ENCODE results near the gene KCNT2. TPM values are rescaled to one million over a fixed set of nuclear protein-coding genes. Genes with fewer than 3 reads are reported as not detected.

Gene KCNT2
- total and polyA plus RNA-seq, 4 donors = 1.7 to 11.2 (median 6.8) TPM

- H3K36me3 ChIP-seq (ENCODE audit: control insufficient read depth in 4 of 4, insufficient read depth in 3 of 4, low read depth in 1 of 4, low read length in 3 of 4) = peaks cover 0 to 9% (median under 1%) of the 10 kb centered on the region in 4 donors
- TF ChIP-seq EGR1 (IDR thresholded peaks at IDR 0.05; ENCODE audit: low read depth in 2 of 2) (no peak), YY1 (IDR thresholded peaks at IDR 0.05) (peak; percentile 21)
- H3K9me3 ChIP-seq (ENCODE audit: control insufficient read depth in 4 of 4, low read length in 3 of 4) = no peaks in the 10 kb centered on the region
- H3K4me1 ChIP-seq (ENCODE audit: control insufficient read depth in 4 of 4, insufficient read depth in 4 of 4, low read length in 3 of 4) = peaks cover 3 to 11% (median 6%) of the 10 kb centered on the region in 4 donors
- DNase-seq (ENCODE audit: low spot score) = no peak
- no peak overlapping the region for H3K9ac ChIP-seq (ENCODE audit: low read depth in 1 of 2, low read length in 2 of 2)
- 86% methylated on average over 2 of the region's 2 CpGs for WGBS
- H3K27me3 ChIP-seq (ENCODE audit: control insufficient read depth in 4 of 4, insufficient read depth in 4 of 4, low read length in 3 of 4) = no peaks in the 10 kb centered on the region
- no peak overlapping the region for H3K27ac ChIP-seq (ENCODE audit: low read depth in 1 of 2, low read length in 2 of 2)
- no peak overlapping the region for H3K4me3 ChIP-seq (ENCODE audit: low read depth in 1 of 3, low read length in 3 of 3)
These were observed 146.2 kb downstream of the KCNT2 start for GRCh38 chr1:196462086-196462485.

GRCh38 chr1:196461521-196461920 lies 146.7 kb downstream of the KCNT2 start:
- Histone ChIP-seq H3K36me3 (ENCODE audit: control insufficient read depth in 4 of 4, insufficient read depth in 3 of 4, low read depth in 1 of 4, low read length in 3 of 4) (peaks cover 0 to 9% (median under 1%) of the 10 kb centered on the region in 4 donors), H3K27me3 (ENCODE audit: control insufficient read depth in 4 of 4, insufficient read depth in 4 of 4, low read length in 3 of 4) (no peaks in the 10 kb centered on the region), H3K4me1 (ENCODE audit: control insufficient read depth in 4 of 4, insufficient read depth in 4 of 4, low read length in 3 of 4) (peaks cover 3 to 11% (median 6%) of the 10 kb centered on the region in 4 donors), H3K4me3 (ENCODE audit: low read depth in 1 of 3, low read length in 3 of 3) (no peak overlapping the region), H3K9me3 (ENCODE audit: control insufficient read depth in 4 of 4, low read length in 3 of 4) (no peaks in the 10 kb centered on the region), H3K27ac (ENCODE audit: low read depth in 1 of 2, low read length in 2 of 2) (no peak overlapping the region), H3K9ac (ENCODE audit: low read depth in 1 of 2, low read length in 2 of 2) (no peak overlapping the region)
- no peak for DNase-seq (ENCODE audit: low spot score)
- 88% methylated on average over 3 of the region's 3 CpGs for WGBS
- TF ChIP-seq FOXA2 (IDR thresholded peaks at IDR 0.05) = no peak
- TF ChIP-seq RAD21 (IDR thresholded peaks at IDR 0.05) = no peak

GRCh38 chr1:196459383-196459782 lies 148.9 kb downstream of the KCNT2 start:
- Histone ChIP-seq H3K4me1 (ENCODE audit: control insufficient read depth in 4 of 4, insufficient read depth in 4 of 4, low read length in 3 of 4) (peaks cover 4 to 17% (median 9%) of the 10 kb centered on the region in 4 donors), H3K27me3 (ENCODE audit: control insufficient read depth in 4 of 4, insufficient read depth in 4 of 4, low read length in 3 of 4) (no peaks in the 10 kb centered on the region), H3K36me3 (ENCODE audit: control insufficient read depth in 4 of 4, insufficient read depth in 3 of 4, low read depth in 1 of 4, low read length in 3 of 4) (peaks cover 0 to 4% (median 2%) of the 10 kb centered on the region in 4 donors), H3K9me3 (ENCODE audit: control insufficient read depth in 4 of 4, low read length in 3 of 4) (no peaks in the 10 kb centered on the region), H3K9ac (ENCODE audit: low read depth in 1 of 2, low read length in 2 of 2) (no peak overlapping the region), H3K4me3 (ENCODE audit: low read depth in 1 of 3, low read length in 3 of 3) (no peak overlapping the region), H3K27ac (ENCODE audit: low read depth in 1 of 2, low read length in 2 of 2) (peak overlapping the region; percentile 51 to 67)
- TF ChIP-seq YY1 (IDR thresholded peaks at IDR 0.05) (peak; percentile 38), EGR1 (IDR thresholded peaks at IDR 0.05; ENCODE audit: low read depth in 2 of 2) (no peak), MAX (IDR thresholded peaks at IDR 0.05) (peak; percentile 41), NR2F2 (IDR thresholded peaks at IDR 0.05) (peak; percentile 29), RXRA (IDR thresholded peaks at IDR 0.05) (peak; percentile 34 to 45)
- DNase-seq (ENCODE audit: low spot score) = no peak
- WGBS = 60% methylated on average over 1 of the region's 1 CpG

GRCh38 chr1:196454792-196455191 lies 153.4 kb downstream of the KCNT2 start:
- H3K27me3 ChIP-seq (ENCODE audit: control insufficient read depth in 4 of 4, insufficient read depth in 4 of 4, low read length in 3 of 4) = no peaks in the 10 kb centered on the region
- TF ChIP-seq CTCF (IDR thresholded peaks at IDR 0.05; ENCODE audit: low read depth, low read length, missing input control) = no peak
- TF ChIP-seq REST (IDR thresholded peaks at IDR 0.05) = no peak
- no peak for TF ChIP-seq RAD21 (IDR thresholded peaks at IDR 0.05)
- peak in 1 of 2 donors; percentile 12 for TF ChIP-seq JUND (IDR thresholded peaks at IDR 0.05)
- peak; percentile 80 for TF ChIP-seq MAX (IDR thresholded peaks at IDR 0.05)
- TF ChIP-seq FOXA2 (IDR thresholded peaks at IDR 0.05) = no peak
- TF ChIP-seq HNF4A (conservative IDR thresholded peaks at IDR 0.05) = peak; percentile 68 to 73
- TF ChIP-seq EGR1 (IDR thresholded peaks at IDR 0.05; ENCODE audit: low read depth in 2 of 2) = no peak
- no peak for TF ChIP-seq GABPA (IDR thresholded peaks at IDR 0.05 in 1 of 2, conservative IDR thresholded peaks at IDR 0.05 in 1 of 2)
- no peak for TF ChIP-seq FOXA1 (IDR thresholded peaks at IDR 0.05)
- TF ChIP-seq TAF1 (conservative IDR thresholded peaks at IDR 0.05) = no peak
- TF ChIP-seq NR2F2 (IDR thresholded peaks at IDR 0.05) = no peak
- no peak for TF ChIP-seq ATF3 (IDR thresholded peaks at IDR 0.05)
- TF ChIP-seq HNF4G (IDR thresholded peaks at IDR 0.05) = peak; percentile 38
- TF ChIP-seq YY1 (IDR thresholded peaks at IDR 0.05) = peak; percentile 61
- peak; percentile 35 to 36 for TF ChIP-seq RXRA (IDR thresholded peaks at IDR 0.05)

More at GRCh38 chr1:196454792-196455191, 153.4 kb downstream of the KCNT2 start:
- peaks cover 7 to 31% (median 15%) of the 10 kb centered on the region in 4 donors for H3K4me1 ChIP-seq (ENCODE audit: control insufficient read depth in 4 of 4, insufficient read depth in 4 of 4, low read length in 3 of 4)
- H3K9ac ChIP-seq (ENCODE audit: low read depth in 1 of 2, low read length in 2 of 2) = no peak overlapping the region
- peaks cover 0 to 2% (median 0%) of the 10 kb centered on the region in 4 donors for H3K36me3 ChIP-seq (ENCODE audit: control insufficient read depth in 4 of 4, insufficient read depth in 3 of 4, low read depth in 1 of 4, low read length in 3 of 4)
- peak overlapping the region in 1 of 2 donors; percentile 55 for H3K27ac ChIP-seq (ENCODE audit: low read depth in 1 of 2, low read length in 2 of 2)
- H3K4me3 ChIP-seq (ENCODE audit: low read depth in 1 of 3, low read length in 3 of 3) = no peak overlapping the region
- H3K9me3 ChIP-seq (ENCODE audit: control insufficient read depth in 4 of 4, low read length in 3 of 4) = no peaks in the 10 kb centered on the region
- WGBS = 92% methylated on average over 2 of the region's 2 CpGs
- no peak for DNase-seq (ENCODE audit: low spot score)

Measured in liver (tissue), 9 donors.